HG03571 (cell line): ENCODE data around the gene GJC1.

Experiments
- ATAC-seq: cut with Tn5 transposase; IDR thresholded peaks from one replicate; pipeline ENCODE4 v1.9.1; 2021; ENCODE audit not compliant: unreplicated experiment

GJC1 gene

GRCh38 chr17:44804302-44805089 is 25.6 kb downstream of the GJC1 start:
- no peak for ATAC-seq

- no peak for ATAC-seq
Observed at GRCh38 chr17:44801880-44802279, 28.2 kb downstream of the GJC1 start.

GRCh38 chr17:44798356-44798755 is 31.7 kb downstream of the GJC1 start:
- ATAC-seq: no peak

GRCh38 chr17:44797802-44798201 is 32.3 kb downstream of the GJC1 start:
- ATAC-seq: no peak

GRCh38 chr17:44796731-44797130 is 33.4 kb downstream of the GJC1 start:
- ATAC-seq: no peak

GRCh38 chr17:44795928-44796327 is 34.2 kb downstream of the GJC1 start:
- ATAC-seq: no peak

GRCh38 chr17:44795421-44795820 is 34.7 kb downstream of the GJC1 start:
- no peak for ATAC-seq

GRCh38 chr17:44794851-44795413 is 35.2 kb downstream of the GJC1 start:
- ATAC-seq: no peak

DNA sequence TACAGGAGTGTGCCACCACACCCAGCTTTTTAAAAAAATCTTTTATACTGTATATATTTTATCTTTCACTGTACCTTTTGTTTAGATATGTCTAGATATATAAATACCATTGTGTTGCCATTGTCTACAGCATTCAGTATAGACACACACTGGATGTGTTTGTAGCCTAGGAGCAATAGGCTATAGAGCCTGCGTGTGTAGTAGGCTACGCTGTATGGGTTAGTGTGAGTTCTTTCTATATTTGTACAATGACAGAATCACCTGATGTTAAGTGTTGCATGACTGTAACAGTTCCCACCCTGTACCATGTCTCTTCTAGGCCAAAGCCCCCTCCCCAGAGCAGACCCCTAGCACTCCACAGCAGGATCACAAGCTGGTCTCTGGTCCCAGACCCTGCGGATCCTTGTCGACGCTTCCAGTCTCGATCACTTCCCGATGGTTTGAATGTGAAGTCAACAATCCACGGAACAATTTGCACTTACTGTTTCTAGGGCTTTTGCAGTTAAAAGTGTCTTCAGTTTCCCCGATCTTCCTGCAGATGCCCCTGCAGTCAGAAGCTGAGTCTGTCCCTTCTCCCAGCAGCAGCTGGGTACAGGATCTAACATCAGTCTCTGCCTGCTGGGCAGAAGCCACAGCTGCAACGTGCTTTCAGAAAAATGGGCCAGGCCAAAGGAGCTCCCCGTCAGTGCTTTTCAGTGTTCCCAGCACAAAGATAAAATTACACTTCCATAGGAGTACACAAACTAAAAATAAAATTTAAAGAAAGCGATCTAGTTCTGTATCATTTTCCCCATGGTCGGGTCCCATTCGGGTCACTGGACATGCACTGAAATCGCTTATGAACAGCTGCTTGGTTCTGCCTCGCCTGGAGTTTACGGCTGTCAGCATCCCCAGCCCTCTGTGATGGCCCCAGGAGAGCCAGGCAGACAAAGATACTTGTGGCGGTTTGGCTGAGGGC is 35.9 kb downstream of the GJC1 start:
- no peak for ATAC-seq

- ATAC-seq: no peak
Observed at GRCh38 chr17:44792276-44792675, 37.8 kb downstream of the GJC1 start.

DNA sequence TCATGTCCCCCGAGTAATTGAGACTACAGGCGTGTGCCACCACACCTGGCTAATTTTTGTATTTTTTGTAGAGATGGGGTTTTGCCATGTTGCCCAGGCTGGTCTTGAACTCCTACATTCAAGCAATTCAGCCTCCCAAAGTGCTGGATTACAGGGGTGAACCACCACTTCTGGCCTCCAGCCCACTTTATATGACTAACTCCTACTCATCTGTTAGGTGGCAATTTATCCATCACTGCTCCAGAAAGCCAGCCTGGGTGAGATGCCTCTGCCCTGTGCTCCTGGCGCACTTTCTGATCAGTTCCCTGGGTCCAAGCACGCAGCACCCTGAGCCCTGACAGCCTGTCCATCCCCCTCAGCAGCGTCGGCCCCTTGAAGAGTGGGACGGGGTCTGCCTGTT is 41.9 kb downstream of the GJC1 start:
- ATAC-seq: no peak

DNA sequence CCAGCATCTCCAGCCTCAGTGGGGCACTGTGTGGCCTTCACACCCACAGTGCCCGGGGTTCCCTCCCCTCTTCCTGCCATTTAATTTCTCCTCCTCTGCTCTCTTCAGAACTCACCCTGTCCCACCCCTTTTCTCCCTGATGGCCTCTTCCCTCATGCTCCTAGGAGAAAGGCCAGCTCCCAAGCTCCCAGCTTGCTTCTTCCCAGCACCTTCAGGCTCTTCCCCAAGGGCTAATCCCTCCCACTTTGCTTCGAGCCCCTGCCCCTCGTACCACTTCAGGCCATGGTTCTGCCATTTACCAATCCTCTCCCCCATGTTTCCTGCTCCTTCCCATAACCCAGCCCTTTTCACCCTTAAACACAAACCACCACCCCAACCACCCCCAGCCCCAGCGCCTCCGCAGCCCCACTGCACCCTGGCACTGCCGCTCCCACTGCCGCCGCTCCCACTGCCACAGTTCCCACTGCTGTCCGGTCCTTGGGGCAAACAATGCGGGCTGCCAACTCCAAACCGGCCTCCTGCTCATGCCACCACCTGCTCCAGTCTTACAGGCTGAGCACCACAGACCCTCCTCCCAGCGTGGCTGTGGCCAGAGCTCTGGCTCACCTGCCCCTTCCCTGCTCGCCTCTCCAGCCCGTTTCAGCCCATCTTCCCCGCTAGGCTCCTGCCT is 42.7 kb downstream of the GJC1 start:
- ATAC-seq: no peak

DNA sequence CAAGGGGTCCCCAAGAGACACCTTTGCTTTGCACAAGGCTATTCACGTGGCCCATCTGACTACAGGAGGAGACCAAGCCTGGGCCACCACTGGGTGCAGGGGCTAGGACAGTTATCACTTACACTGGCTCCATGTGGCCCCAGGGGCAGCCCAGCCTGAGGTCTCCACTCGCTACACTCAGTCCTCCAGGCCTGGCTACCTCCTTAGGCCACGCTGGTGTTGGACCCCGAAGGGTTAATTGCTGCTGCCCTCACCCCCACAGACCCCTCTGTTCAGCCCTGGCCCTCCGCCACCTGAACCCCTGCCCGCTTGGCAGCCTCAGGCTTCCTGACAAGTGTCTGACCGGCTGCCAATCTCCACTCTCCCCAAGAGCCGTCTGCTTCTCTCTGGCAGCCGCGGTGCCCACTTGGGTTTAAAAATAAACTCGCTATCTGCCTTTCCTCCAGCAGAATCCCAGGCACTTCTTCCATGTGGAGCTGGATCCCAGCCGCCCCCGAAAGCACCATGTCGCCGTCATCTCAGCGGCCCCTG is 43.5 kb downstream of the GJC1 start:
- ATAC-seq: no peak

- no peak for ATAC-seq
Observed at GRCh38 chr17:44785921-44786320, 44.2 kb downstream of the GJC1 start.

GRCh38 chr17:44782326-44782850 is 47.7 kb downstream of the GJC1 start:
- no peak for ATAC-seq

DNA sequence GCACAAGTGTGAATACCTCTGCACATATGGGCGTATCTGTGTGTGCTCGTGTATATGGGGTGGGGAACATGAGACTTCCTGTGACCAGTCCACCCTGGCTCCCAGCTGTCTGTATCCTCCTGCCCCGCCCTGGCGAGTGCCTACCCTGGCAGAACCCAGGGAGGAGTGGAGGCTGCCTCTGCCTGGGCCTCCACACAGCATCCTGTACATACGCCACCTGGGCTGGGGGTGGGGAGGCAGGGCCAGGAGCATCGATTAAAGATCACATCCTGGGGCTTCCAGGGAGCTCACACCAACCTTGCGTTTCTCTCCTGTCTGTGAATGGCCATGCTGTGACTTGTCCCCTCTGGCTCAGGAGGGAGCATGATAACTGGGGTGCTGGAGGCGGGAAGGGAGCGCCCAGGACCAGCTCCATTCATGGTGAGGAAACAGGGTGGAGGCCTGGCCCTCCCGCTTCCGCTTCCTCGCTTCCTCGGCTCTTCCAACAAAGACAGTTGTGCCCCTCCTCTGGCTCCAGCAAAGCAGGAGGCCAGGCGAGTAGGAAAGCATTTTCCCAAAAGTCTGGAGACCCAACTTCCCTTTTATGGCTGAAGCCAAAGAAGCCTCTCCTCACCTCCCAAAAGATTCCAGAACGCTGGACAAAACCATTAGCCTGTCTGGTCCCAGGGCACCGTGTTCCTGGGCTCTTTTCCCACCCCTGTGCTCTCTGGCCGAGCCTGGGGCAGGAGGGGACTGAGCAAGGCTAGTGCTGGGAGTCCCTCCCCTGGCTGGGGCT is 48.3 kb downstream of the GJC1 start:
- ATAC-seq: no peak

DNA sequence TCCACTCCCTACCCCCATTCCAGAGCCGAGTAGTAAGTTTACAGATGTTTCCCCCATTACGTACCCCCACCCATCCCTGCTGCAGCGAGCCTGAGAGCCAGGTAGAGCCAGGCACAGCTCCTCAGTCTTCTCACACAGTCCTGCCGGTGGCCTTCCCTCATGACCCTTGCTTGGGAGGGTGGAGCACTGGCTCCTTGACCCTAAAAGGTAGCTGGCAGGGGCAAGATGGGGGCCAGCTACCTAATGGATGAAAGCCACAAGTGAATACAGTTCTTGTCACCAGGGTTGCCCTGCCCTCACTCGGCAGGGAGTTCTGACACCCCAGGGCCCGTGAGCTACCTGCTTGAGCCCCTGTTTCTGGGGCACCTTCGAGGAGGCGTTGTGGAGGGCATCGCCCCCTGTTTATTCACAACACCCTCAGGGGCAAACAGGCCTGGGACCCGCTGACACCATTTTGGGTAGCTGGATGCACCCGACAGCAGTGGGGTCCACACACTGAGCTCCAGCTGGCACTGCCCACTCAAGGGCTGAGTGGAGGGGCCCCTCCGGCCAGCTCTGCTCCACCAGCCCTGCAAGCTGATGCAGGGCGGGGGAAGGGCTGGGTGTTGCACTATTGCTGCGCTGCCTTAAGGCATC is 49.1 kb downstream of the GJC1 start:
- ATAC-seq: no peak

DNA sequence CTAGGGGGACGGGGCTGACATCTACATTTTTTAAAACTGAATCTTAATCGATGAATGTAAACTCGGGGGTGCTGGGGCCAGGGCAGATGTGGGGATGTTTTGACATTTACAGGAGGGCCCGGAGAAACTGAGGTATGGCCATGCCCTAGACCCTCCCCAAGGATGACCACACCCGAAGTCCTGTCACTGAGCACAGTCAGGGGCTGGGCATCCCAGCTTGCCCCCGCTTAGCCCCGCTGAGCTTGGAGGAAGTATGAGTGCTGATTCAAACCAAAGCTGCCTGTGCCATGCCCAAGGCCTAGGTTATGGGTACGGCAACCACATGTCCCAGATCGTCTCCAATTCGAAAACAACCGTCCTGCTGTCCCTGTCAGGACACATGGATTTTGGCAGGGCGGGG is 49.9 kb downstream of the GJC1 start:
- no peak for ATAC-seq

- no peak for ATAC-seq
Observed at GRCh38 chr17:44779211-44780025, 50.7 kb downstream of the GJC1 start.
